Inflammatory macrophage treated with lipopolysaccharide for 1 hour (primary cell): ENCODE measurements around the gene SEC24B.

ENCODE experiments used
- DNase-seq, 2 donors: peaks; one replicate each; pipeline ENCODE4 v3.0.0-alpha.2; 2020 to 2022

SEC24B gene

GRCh38 chr4:109588176-109588575 lies 154.6 kb downstream of the SEC24B start:
- DNase-seq = no peak

- DNase-seq = no peak
Observed at GRCh38 chr4:109589119-109589518, 155.5 kb downstream of the SEC24B start.

DNA sequence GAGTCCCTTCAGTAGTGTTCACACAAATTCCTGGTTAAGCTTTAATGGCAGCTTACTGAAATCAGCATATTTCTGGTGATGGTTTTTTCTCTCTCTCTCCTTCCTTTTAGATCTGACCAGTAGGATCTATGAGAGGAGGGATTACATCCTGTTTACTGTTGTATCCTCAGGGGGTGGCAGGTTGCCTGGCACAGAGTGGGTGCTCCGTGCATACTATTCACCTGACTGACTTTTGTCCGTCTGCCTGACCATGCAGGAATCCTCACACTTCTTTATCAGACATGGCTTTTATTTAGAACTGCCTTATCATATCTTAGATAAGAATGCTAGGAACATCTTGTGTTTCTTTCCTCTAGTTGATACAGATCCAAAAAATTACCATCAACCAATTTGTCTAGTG lies 156.0 kb downstream of the SEC24B start:
- no peak for DNase-seq
